ENCODE measurements around the gene SF3B3.

SF3B3 gene

DNA sequence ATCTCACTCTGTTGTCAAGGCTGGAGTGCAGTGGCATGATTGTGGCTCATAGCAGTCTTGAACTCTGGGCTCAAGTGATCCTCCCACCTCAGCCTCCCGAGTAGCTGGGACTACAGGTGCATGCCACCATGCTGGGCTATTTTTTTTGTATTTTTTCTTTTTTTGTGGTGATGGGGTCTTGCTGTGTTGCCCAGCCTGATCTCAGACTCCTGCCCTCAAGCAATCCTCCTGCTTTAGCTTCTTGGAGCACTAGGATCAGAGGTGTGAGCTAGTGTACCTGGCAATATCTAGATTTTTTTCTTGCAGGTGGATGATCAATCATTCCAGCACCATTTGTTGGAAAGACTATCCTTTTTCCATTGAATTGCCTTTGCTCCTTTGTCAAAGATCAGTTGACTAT is 69.9 kb downstream of the SF3B3 start:
- H3K4me3 ChIP-seq (ENCODE audit: control insufficient read depth, low read depth, low read length) = no peak overlapping the region
- TF ChIP-seq, protein P1, sequence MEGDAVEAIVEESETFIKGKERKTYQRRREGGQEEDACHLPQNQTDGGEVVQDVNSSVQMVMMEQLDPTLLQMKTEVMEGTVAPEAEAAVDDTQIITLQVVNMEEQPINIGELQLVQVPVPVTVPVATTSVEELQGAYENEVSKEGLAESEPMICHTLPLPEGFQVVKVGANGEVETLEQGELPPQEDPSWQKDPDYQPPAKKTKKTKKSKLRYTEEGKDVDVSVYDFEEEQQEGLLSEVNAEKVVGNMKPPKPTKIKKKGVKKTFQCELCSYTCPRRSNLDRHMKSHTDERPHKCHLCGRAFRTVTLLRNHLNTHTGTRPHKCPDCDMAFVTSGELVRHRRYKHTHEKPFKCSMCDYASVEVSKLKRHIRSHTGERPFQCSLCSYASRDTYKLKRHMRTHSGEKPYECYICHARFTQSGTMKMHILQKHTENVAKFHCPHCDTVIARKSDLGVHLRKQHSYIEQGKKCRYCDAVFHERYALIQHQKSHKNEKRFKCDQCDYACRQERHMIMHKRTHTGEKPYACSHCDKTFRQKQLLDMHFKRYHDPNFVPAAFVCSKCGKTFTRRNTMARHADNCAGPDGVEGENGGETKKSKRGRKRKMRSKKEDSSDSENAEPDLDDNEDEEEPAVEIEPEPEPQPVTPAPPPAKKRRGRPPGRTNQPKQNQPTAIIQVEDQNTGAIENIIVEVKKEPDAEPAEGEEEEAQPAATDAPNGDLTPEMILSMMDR (IDR thresholded peaks at IDR 0.05; ENCODE audit: control insufficient read depth, insufficient read depth, low read depth, low read length, missing control alignments) = no peak
- no peak for DNase-seq (ENCODE audit: low read depth)

DNA sequence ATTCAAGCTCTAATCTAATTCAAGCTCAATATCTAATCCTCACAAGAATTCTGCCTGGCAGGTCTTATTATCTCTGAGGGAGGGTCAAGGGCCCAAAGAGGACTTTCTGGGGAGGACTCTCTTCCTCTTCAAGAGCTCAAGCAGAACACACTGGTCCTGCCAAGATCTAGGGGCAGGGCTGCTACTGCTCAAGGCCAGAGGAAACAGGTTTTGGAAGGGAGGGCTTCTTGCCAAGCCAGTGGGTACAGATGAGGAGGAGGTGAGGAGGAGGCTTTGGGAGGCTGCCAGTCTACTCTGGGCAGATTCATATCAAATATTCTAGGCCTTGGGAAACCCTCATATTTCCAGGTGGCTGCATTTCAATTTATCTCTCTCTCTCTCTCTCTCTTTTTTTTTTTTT is 71.0 kb downstream of the SF3B3 start:
- TF ChIP-seq, protein P1 (IDR thresholded peaks at IDR 0.05; ENCODE audit: control insufficient read depth, insufficient read depth, low read depth, low read length, missing control alignments) = no peak
- DNase-seq (ENCODE audit: low read depth) = no peak

DNA sequence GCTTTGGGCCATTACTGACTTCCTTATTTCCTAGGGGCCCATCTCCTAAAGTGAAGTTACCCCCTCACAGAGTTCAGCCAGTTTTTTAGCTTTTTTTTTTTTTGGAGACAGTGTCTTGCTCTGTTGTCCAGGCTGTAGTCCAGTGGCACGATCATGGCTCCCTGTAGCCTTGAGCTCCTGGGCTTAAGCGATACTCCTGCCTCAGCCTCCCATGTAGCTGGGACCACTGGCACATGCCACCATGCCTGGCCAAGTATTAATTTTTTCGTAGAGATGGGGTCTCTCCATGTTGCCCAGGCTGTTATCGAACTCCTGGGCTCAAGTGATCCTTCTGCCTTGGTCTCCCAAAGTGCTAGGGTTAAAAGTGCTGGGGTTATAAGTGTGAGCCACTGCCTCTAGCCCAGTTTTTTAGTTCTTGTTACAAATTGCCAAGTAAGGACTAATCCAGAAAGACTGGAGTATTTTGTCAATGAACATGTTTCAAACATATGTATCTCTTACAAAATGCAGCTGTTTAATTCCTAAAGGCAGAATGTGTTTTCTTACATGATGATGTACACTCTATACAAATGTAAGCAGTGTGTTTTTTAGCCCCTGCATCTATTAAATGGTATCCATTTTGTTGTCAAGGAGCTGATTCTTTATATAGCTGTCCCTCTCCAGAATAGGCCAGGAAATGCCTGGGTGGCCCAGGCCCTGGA is 73.7 kb downstream of the SF3B3 start:
- TF ChIP-seq, protein P1 (IDR thresholded peaks at IDR 0.05; ENCODE audit: control insufficient read depth, insufficient read depth, low read depth, low read length, missing control alignments) = no peak
- H3K4me3 ChIP-seq (ENCODE audit: control insufficient read depth, low read depth, low read length) = no peak overlapping the region
- no peak for DNase-seq (ENCODE audit: low read depth)

More for the DNA sequence above, 71.0 kb downstream of the SF3B3 start:
- no peak overlapping the region for H3K4me3 ChIP-seq (ENCODE audit: control insufficient read depth, low read depth, low read length)

DNA sequence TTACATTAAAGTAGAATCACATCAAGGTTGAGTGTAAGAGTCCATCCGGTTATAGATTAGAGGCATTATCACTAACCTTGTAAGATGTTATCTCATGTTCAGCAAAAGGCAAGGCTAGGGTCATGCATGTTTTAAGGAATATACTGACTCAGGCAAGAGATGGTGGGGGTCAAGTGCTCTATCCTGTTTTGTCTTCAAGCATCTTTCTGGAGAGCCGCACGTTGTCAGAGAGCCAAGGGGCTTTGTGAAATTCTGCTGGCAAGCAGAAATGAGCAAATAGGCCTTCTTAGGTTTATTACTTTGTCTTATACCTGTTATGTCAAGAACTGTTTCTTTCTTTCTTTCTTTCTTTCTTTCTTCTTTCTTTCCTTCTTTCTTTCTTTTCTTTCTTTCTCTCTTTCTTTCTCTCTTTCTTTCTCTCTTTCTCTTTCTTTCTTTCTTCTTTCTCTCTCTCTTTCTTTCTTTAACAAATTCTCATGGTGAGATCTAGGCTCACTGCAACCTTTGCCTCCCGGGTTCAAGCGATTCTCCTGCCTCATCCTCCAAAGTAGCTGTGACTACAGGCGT is 75.4 kb downstream of the SF3B3 start:
- no peak overlapping the region for H3K4me3 ChIP-seq (ENCODE audit: control insufficient read depth, low read depth, low read length)
- DNase-seq (ENCODE audit: low read depth) = no peak
- TF ChIP-seq, protein P1 (IDR thresholded peaks at IDR 0.05; ENCODE audit: control insufficient read depth, insufficient read depth, low read depth, low read length, missing control alignments) = no peak

DNA sequence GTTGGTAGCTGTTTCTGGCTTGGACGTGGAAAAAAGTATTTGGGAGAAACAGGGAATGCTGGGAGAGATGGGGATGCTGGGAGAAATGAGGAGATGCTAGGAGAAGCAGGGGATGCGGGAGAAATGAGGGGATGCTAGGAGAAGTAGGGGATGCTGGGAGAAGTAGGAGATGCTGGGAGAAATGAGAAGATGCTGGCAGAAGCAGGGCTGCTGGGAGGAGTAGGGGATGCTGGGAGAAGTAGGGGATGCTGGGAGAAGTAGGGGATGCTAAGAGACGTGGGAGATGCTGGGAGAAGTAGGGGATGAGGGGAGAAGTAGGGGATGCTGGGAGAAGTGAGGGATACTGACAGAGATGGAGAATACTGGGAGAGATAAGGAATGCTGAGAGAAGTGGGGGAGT is 77.1 kb downstream of the SF3B3 start:
- TF ChIP-seq, protein P1 (IDR thresholded peaks at IDR 0.05; ENCODE audit: control insufficient read depth, insufficient read depth, low read depth, low read length, missing control alignments) = no peak
- DNase-seq (ENCODE audit: low read depth) = no peak
- no peak overlapping the region for H3K4me3 ChIP-seq (ENCODE audit: control insufficient read depth, low read depth, low read length)

DNA sequence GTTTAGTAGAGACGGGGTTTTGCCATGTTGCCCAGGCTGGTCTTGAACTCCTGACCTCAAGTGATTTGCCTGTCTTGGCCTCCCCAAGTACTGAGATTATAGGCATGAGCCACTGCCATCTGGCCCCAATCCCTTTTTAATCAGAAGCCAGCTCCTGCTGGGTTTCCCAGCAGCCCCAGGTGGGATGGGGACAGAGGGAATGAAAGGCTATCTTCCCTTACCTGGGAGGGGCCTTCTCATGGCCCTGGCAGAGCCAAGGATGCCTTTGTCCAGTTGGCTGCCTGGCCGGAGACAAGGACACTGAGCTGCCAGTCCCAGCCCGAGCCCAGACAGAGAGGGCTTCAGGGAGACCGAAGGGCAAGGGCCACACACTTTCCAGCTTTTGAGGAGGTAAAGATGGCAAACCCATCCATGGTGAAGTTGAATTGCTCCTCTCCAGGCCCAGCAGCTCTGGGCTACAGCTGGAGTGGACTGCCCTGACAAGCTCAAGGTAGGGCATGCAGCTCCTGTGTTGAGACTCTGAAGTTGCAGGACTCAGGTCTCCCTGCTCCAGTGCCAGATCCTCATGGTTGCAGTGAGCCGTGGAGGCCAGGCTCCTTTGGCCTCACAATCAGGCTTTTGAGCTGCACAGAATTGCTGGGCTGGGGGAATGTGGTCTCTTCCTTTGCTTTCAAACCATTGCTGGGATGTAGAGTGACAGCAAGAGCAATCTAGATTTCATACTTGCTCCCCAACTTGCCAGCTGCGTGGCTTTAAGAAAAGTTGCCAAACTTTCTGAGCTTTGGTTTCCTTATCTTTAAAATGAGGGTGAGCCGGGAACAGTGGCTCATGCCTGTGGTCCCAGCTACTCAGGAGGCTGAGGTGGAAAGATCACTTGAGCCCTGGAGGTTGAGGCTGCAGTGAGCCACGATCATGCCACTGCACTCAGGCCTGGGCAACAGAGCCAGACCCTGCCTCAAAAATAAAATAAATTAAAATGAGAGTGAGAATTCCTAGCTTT is 78.3 kb downstream of the SF3B3 start:
- H3K4me3 ChIP-seq (ENCODE audit: control insufficient read depth, low read depth, low read length) = no peak overlapping the region
- TF ChIP-seq, protein P1 (IDR thresholded peaks at IDR 0.05; ENCODE audit: control insufficient read depth, insufficient read depth, low read depth, low read length, missing control alignments) = no peak
- DNase-seq (ENCODE audit: low read depth) = no peak
